K562 (cell line): ENCODE measurements around the gene ARMC9. TPM values are rescaled to one million over a fixed set of nuclear protein-coding genes. Genes with fewer than 3 reads are reported as not detected.

Experiments
- ATAC-seq: fragments of 200-7000 bp; cut with Tn5 transposase; 3 replicates; pipeline ENCODE4 v1.9.1; 2020; ENCODE audit warnings: moderate library complexity
- BruUV-seq: library from RNA; stranded (reverse); fragments of 400-500 nt; replicated peaks from 2 replicates; lab custom pipeline; 2021; lab: Mats Ljungman, UMichigan
- CTCF ChIA-PET: fragments of 300-600 bp; formaldehyde crosslinking; extraction: SDS; loops from one replicate; lab custom pipeline; 2021; ENCODE audit warnings: low intra/inter-chr PET ratio; lab: Yijun Ruan, JAX
- POLR2A ChIA-PET: fragments of 300-600, 350-650 bp; sonication (Branson Sonifier 250); formaldehyde crosslinking; extraction: SDS; loops from one replicate; lab custom pipeline; 2021; ENCODE audit warnings: antibody characterized with exemption, inconsistent platforms; lab: Yijun Ruan, JAX
- DNase-seq, 4 experiments: peaks; one replicate each; pipeline versions ENCODE4 v3.0.0 to v3.0.0-alpha.2; 2011 to 2018; ENCODE audit warnings: low spot score in 3 of 4, mixed read lengths in 3 of 4; ENCODE audit errors: extremely low read depth in 1 of 4
- FAIRE-seq: peaks from 2 replicates; lab custom pipeline; 2011; peaks lifted over from hg19 to GRCh38; lab: Jason Lieb, UNC
- H2AFZ ChIP-seq: 2 replicates; pipeline ENCODE4 v1.6.0; 2011; ENCODE audit warnings: low read depth, low read length, control low read depth, inconsistent platforms
- H3K27ac ChIP-seq: fragments of 200-600 bp; 3 replicates; pipeline ENCODE4 v1.8.0; 2011; ENCODE audit warnings: low read depth, mild to moderate bottlenecking, control low read depth, inconsistent platforms, low read length, moderate library complexity, mixed read lengths; ENCODE audit errors: extremely low read depth
- H3K27me3 ChIP-seq, 2 experiments: fragments of 300-600 bp in 1 of 2; 2 replicates in 1 of 2; 3 replicates in 1 of 2; pipeline versions ENCODE4 v1.6.0 to v1.8.0; 2011; ENCODE audit warnings: inconsistent platforms in 2 of 2, low read length in 2 of 2, mild to moderate bottlenecking in 1 of 2, mixed read lengths in 1 of 2, moderate library complexity in 1 of 2; ENCODE audit not compliant: control insufficient read depth in 2 of 2, insufficient read depth in 2 of 2
- H3K36me3 ChIP-seq: fragments of 300-600 bp; 3 replicates; pipeline ENCODE4 v1.8.0; 2011; ENCODE audit warnings: mild to moderate bottlenecking, low read length, inconsistent platforms; ENCODE audit not compliant: control insufficient read depth, insufficient read depth
- H3K4me1 ChIP-seq, 2 experiments: fragments of 200-600 bp in 1 of 2; replicated peaks in 1 of 2; 2 replicates in 1 of 2; 3 replicates in 1 of 2; pipeline versions ENCODE4 v1.5.1 to v1.8.0; 2011; ENCODE audit warnings: inconsistent platforms in 2 of 2, low read length in 2 of 2, mild to moderate bottlenecking in 1 of 2, mixed read lengths in 1 of 2, moderate library complexity in 1 of 2; ENCODE audit not compliant: control insufficient read depth in 2 of 2, insufficient read depth in 2 of 2
- H3K4me2 ChIP-seq: 2 replicates; pipeline ENCODE4 v1.6.1; 2011; ENCODE audit warnings: low read length, control low read depth, inconsistent platforms, mixed read lengths; ENCODE audit not compliant: insufficient read depth
- H3K4me3 ChIP-seq: fragments of 200-600 bp; sonication (generic), shearing (Covaris generic); 2 replicates; pipeline ENCODE4 v1.5.1; 2016; ENCODE audit warnings: control low read depth, inconsistent platforms
- H3K79me2 ChIP-seq: fragments of 200-600 bp; 3 replicates; pipeline ENCODE4 v1.8.0; 2011; ENCODE audit warnings: low read length, inconsistent platforms; ENCODE audit not compliant: control insufficient read depth, insufficient read depth
- H3K9ac ChIP-seq, 2 experiments: 2 replicates each; pipeline versions ENCODE4 v1.6.0 to v1.6.1; 2011; ENCODE audit warnings: low read depth in 2 of 2, low read length in 2 of 2, control low read depth in 1 of 2, inconsistent platforms in 1 of 2, mild to moderate bottlenecking in 1 of 2, mixed read lengths in 1 of 2; ENCODE audit not compliant: insufficient read depth in 1 of 2
- H3K9me1 ChIP-seq: one replicate; pipeline ENCODE4 v1.6.0; 2011; ENCODE audit warnings: inconsistent platforms, mild to moderate bottlenecking, low read length, moderate library complexity; ENCODE audit not compliant: control insufficient read depth, insufficient read depth
- H3K9me3 ChIP-seq: replicated peaks from 2 replicates; pipeline ENCODE4 v1.5.1; 2011; ENCODE audit warnings: low read depth, low read length, inconsistent platforms; ENCODE audit not compliant: control insufficient read depth, insufficient read depth
- H4K20me1 ChIP-seq: replicated peaks from 2 replicates; pipeline ENCODE4 v1.6.1; 2011; ENCODE audit warnings: low read length, inconsistent platforms, mixed read lengths; ENCODE audit not compliant: control insufficient read depth, insufficient read depth
- ATF4 ChIP-seq: fragments of 450-650 bp; formaldehyde crosslinking; IDR thresholded peaks from 2 replicates; pipeline ENCODE4 v1.4.0; 2022; ENCODE audit warnings: mild to moderate bottlenecking, moderate library complexity
- ERF ChIP-seq: fragments of 450-650 bp; formaldehyde crosslinking; IDR thresholded peaks from 2 replicates; pipeline ENCODE4 v1.4.0; 2020; ENCODE audit warnings: mild to moderate bottlenecking, mixed read lengths
- HDAC8 ChIP-seq: fragments of 450-650 bp; IDR thresholded peaks from 2 replicates; pipeline ENCODE4 v1.6.1; 2016; ENCODE audit warnings: mild to moderate bottlenecking, missing genetic modification characterization, moderate library complexity, missing compliant biosample characterization
- HOXB6 ChIP-seq: fragments of 250-450 bp; sonication (Bioruptor Pico); IDR thresholded peaks from 2 replicates; pipeline ENCODE4 v1.5.1; 2022; ENCODE audit warnings: mild to moderate bottlenecking, borderline replicate concordance
- KAT8 ChIP-seq: fragments of 450-650 bp; IDR thresholded peaks from 2 replicates; pipeline ENCODE4 v1.6.1; 2016; ENCODE audit warnings: low read depth, mild to moderate bottlenecking
- NELFE ChIP-seq: IDR thresholded peaks from 2 replicates; pipeline ENCODE4 v1.6.1; 2011; ENCODE audit warnings: mild to moderate bottlenecking; ENCODE audit not compliant: insufficient read depth, insufficient read length
- NR1H2 ChIP-seq: sonication (generic); formaldehyde crosslinking; IDR thresholded peaks from 2 replicates; pipeline ENCODE4 v1.4.0; 2020; ENCODE audit warnings: mild to moderate bottlenecking, missing genetic modification reagents
- PCBP1 ChIP-seq: fragments of 200-400 bp; formaldehyde crosslinking; IDR thresholded peaks from 2 replicates; pipeline ENCODE4 v1.6.1; 2018; ENCODE audit warnings: mild to moderate bottlenecking, low read depth, low read length; ENCODE audit not compliant: poor library complexity, severe bottlenecking
- PML ChIP-seq: IDR thresholded peaks from 2 replicates; pipeline ENCODE4 v1.6.1; 2012; ENCODE audit warnings: low read length, inconsistent platforms
- RBFOX2 ChIP-seq: fragments of 200-400 bp; formaldehyde crosslinking; IDR thresholded peaks from 2 replicates; pipeline ENCODE4 v1.6.1; 2017; ENCODE audit warnings: low read depth, mild to moderate bottlenecking, low read length, moderate library complexity
- SUPT5H ChIP-seq: fragments of 450-650 bp; IDR thresholded peaks from 2 replicates; pipeline ENCODE4 v1.6.1; 2016
- TSHZ1 ChIP-seq: fragments of 250-450 bp; sonication (Bioruptor Pico); IDR thresholded peaks from 2 replicates; pipeline ENCODE4 v1.4.0; 2020; ENCODE audit warnings: mild to moderate bottlenecking, moderate library complexity
- ZBTB17 ChIP-seq: fragments of 450-650 bp; formaldehyde crosslinking; IDR thresholded peaks from 2 replicates; pipeline ENCODE4 v1.4.0; 2020; ENCODE audit warnings: mild to moderate bottlenecking
- ZKSCAN8 ChIP-seq: fragments of 200-800 bp; sonication (Bioruptor generic); IDR thresholded peaks from 2 replicates; pipeline ENCODE4 v1.6.1; 2016; ENCODE audit warnings: missing genetic modification characterization, missing compliant biosample characterization
- ZNF124 ChIP-seq: sonication (generic); formaldehyde crosslinking; IDR thresholded peaks from 2 replicates; pipeline ENCODE4 v1.8.1; 2022; ENCODE audit warnings: missing genetic modification reagents
- ZNF253 ChIP-seq: fragments of 250-450 bp; sonication (Bioruptor Pico); conservative IDR thresholded peaks from 2 replicates; pipeline ENCODE4 v1.6.1; 2021; ENCODE audit warnings: mild to moderate bottlenecking
- WGBS: fragments of 100-300 bp; shearing (Covaris generic); methylation state at CpG from one replicate; pipeline ENCODE4 v1.1.6; 2016; ENCODE audit warnings: low coverage, mixed read lengths; ENCODE audit not compliant: insufficient coverage; ENCODE audit errors: missing lambda C conversion rate; 5-methylcytosine and 5-hydroxymethylcytosine counted together
- in situ Hi-C: fragments of 300-500 bp; cut with MboI; formaldehyde crosslinking; loops from 4 replicates; pipeline ENCODE4 v1.15.0; 2018; ENCODE audit warnings: inconsistent platforms, mixed read lengths
- intact Hi-C: fragments of 100-400 bp; cut with micrococcal nuclease; formaldehyde crosslinking; loops from 2 replicates; pipeline ENCODE4 v1.14.2; 2022
- polyA plus RNA-seq, 8 experiments: library from polyadenylated mRNA; depleted of rRNA in 4 of 8; stranded (reverse) in 5 of 8; unstranded in 3 of 8; fragments of >200 nt; fragmentation: Nextera tagmentation in 2 of 8; fragmentation: Illumina TruSeq in 1 of 8; extraction: Ambion mirVana in 2 of 8; extraction: Trizol in 1 of 8; gene quantifications; 2 replicates each; pipeline versions ENCODE4 v1.2.1 to v1.2.3, GENCODE V29; 2011 to 2014; ENCODE audit warnings: inconsistent platforms in 1 of 8, missing spikeins in 1 of 8
- total RNA-seq, 7 experiments: library from RNA; depleted of rRNA in 6 of 7; stranded (reverse); fragments of >200 nt in 6 of 7; fragmentation: Illumina TruSeq in 2 of 7; extraction: Trizol in 2 of 7; gene quantifications; 2 replicates each; pipeline versions ENCODE4 v1.2.1 to v1.2.3, GENCODE V29; 2011 to 2021; ENCODE audit warnings: low replicate concordance in 1 of 7
- TF ChIP-seq, protein P1 (sequence below): sonication (generic); formaldehyde crosslinking; IDR thresholded peaks from 2 replicates; pipeline ENCODE4 v1.5.0; 2020; ENCODE audit warnings: missing genetic modification reagents
- TF ChIP-seq, protein P2 (sequence below): fragments of 250-450 bp; sonication (Bioruptor Pico); IDR thresholded peaks from 2 replicates; pipeline ENCODE4 v1.9.0; 2021; ENCODE audit warnings: mild to moderate bottlenecking

The ARMC9 gene
- total and polyA plus RNA-seq, 9 of the 15 experiments (the other 6 are each of a cell fraction or from before 2014, with no cell fraction given) = 0.36 to 2.3 (median 1.1) TPM

DNA sequence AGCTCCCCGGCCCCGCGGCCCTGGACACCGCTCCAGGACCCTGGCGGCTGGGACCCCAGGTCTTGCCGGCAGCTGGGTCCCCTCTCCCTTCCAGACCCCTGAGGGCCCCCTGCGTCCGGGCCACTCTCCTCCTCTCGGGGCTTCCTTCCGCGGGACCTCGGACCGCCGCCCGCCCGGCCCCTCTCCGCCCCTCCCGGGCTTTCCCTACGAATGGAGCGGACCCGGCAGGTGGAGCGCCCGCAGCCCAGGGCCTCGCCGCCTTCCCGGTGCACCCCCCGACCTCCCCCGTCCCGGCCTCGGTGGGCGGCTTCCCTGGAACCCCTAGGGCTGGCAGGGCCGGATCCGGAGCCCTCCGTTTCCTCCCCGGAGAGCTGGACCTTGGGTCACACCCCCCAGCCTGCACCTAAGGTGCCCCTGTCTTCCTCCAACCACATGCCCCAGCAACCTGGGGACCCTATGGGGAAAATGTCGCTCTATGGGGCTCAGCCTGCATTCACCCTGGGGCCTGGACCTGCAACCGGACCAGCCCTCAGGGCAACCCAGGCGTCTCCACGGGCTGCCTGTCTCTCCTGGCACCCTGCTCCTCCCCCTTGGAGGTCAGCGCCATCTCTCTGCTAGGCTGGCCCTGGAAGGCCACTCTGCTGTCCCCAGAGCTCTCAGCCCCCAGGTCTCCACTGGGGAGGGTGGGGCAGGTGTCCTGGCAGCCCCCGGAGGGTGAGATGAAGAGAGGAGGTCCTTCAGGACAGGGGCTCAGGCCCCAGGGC, 197.8 kb downstream of the ARMC9 start:
- intact Hi-C loops (no loop called here), in situ Hi-C loops (no loop called here)
- H4K20me1 ChIP-seq = no peaks in the 10 kb centered on the region
- H3K36me3 ChIP-seq = no peaks in the 10 kb centered on the region
- H3K4me3 ChIP-seq = no peak overlapping the region
- H3K27me3 ChIP-seq = peaks cover 2 to 18% of the 10 kb centered on the region in 2 experiments; a peak in 2 of 5 replicates
- no peaks in the 10 kb centered on the region for H3K79me2 ChIP-seq
- H3K9ac ChIP-seq = no peak overlapping the region
- BruUV-seq = no TSS peak
- peaks cover 4 to 16% of the 10 kb centered on the region in 2 experiments; a peak in 4 of 5 replicates for H3K4me1 ChIP-seq
- H3K4me2 ChIP-seq = no peak overlapping the region
- no peak overlapping the region for H3K27ac ChIP-seq
- no peak for ATAC-seq
- DNase-seq = peak in 1 of 4 experiments; percentile 3
- WGBS = 23% methylated on average over 12 of the region's 41 CpGs
- ChIA-PET CTCF (no interaction called here), POLR2A (no interaction called here)
- no peak for FAIRE-seq
- no peak overlapping the region for H2AFZ ChIP-seq
- H3K9me1 ChIP-seq = no peaks in the 10 kb centered on the region
- H3K9me3 ChIP-seq = no peaks in the 10 kb centered on the region
- no peak for TF ChIP-seq NELFE
- TF ChIP-seq ATF4 (CRISPR knock-in tag) = no peak
- TF ChIP-seq HOXB6 (CRISPR knock-in tag) = no peak
- no peak for TF ChIP-seq SUPT5H
- no peak for TF ChIP-seq KAT8
- TF ChIP-seq ZNF124 = no peak
- no peak for TF ChIP-seq NR1H2 (CRISPR knock-in tag)
- TF ChIP-seq, protein P1, sequence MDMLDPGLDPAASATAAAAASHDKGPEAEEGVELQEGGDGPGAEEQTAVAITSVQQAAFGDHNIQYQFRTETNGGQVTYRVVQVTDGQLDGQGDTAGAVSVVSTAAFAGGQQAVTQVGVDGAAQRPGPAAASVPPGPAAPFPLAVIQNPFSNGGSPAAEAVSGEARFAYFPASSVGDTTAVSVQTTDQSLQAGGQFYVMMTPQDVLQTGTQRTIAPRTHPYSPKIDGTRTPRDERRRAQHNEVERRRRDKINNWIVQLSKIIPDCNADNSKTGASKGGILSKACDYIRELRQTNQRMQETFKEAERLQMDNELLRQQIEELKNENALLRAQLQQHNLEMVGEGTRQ (CRISPR knock-in tag) = no peak
- no peak for TF ChIP-seq PCBP1
- no peak for TF ChIP-seq ZNF253 (CRISPR knock-in tag)
- TF ChIP-seq ZBTB17 (CRISPR knock-in tag) = no peak
- TF ChIP-seq ZKSCAN8 (CRISPR knock-in tag) = no peak
- no peak for TF ChIP-seq PML
- TF ChIP-seq, protein P2, sequence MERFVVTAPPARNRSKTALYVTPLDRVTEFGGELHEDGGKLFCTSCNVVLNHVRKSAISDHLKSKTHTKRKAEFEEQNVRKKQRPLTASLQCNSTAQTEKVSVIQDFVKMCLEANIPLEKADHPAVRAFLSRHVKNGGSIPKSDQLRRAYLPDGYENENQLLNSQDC = no peak
- no peak for TF ChIP-seq ERF (CRISPR knock-in tag)
- no peak for TF ChIP-seq TSHZ1 (CRISPR knock-in tag)
- no peak for TF ChIP-seq HDAC8 (tag)
- no peak for TF ChIP-seq RBFOX2
